T-helper 17 cell (primary cell): ENCODE data around the gene CABP7. TPM values are rescaled to one million over a fixed set of nuclear protein-coding genes. Genes with fewer than 3 reads are reported as not detected.

Experiments used
- ATAC-seq: fragments of 150-1000 bp; cut with Tn5 transposase; 2 replicates; pipeline ENCODE4 v1.10.0; 2021; ENCODE audit warnings: mild to moderate bottlenecking, moderate library complexity
- DNase-seq, 3 donors: peaks; one replicate each; pipeline versions ENCODE4 v3.0.0 to v3.0.0-alpha.2; 2020 to 2021
- H3K9me3 ChIP-seq: one replicate; pipeline ENCODE4 v1.7.0; 2013; ENCODE audit warnings: low read length, mild to moderate bottlenecking; ENCODE audit not compliant: control insufficient read depth, poor library complexity, severe bottlenecking
- H3K27ac Mint-ChIP-seq: one replicate; pipeline ENCODE4 v1.8.0; 2022; ENCODE audit warnings: mild to moderate bottlenecking, moderate library complexity, mixed read lengths
- H3K27me3 Mint-ChIP-seq: one replicate; pipeline ENCODE4 v1.8.0; 2022; ENCODE audit warnings: mixed read lengths
- H3K36me3 Mint-ChIP-seq: one replicate; pipeline ENCODE4 v1.8.0; 2022; ENCODE audit warnings: low read depth, mixed read lengths
- H3K4me1 Mint-ChIP-seq: one replicate; pipeline ENCODE4 v1.8.0; 2022; ENCODE audit warnings: mild to moderate bottlenecking, mixed read lengths
- H3K4me3 Mint-ChIP-seq: one replicate; pipeline ENCODE4 v1.8.0; 2022; ENCODE audit warnings: mild to moderate bottlenecking, moderate library complexity, mixed read lengths
- total RNA-seq, 4 donors: library from RNA in 2 of 4; stranded (reverse) in 2 of 4; gene quantifications; one replicate each; pipeline ENCODE4 v1.2.3 and lab custom pipeline; 2022 to 2026

CABP7 gene
- total RNA-seq (under 1 TPM; 0.32 to 0.39 TPM), total RNA-seq (lab: John Stamatoyannopoulos, UW) (0.08 to 0.12 reads per million in 2 donors)

DNA sequence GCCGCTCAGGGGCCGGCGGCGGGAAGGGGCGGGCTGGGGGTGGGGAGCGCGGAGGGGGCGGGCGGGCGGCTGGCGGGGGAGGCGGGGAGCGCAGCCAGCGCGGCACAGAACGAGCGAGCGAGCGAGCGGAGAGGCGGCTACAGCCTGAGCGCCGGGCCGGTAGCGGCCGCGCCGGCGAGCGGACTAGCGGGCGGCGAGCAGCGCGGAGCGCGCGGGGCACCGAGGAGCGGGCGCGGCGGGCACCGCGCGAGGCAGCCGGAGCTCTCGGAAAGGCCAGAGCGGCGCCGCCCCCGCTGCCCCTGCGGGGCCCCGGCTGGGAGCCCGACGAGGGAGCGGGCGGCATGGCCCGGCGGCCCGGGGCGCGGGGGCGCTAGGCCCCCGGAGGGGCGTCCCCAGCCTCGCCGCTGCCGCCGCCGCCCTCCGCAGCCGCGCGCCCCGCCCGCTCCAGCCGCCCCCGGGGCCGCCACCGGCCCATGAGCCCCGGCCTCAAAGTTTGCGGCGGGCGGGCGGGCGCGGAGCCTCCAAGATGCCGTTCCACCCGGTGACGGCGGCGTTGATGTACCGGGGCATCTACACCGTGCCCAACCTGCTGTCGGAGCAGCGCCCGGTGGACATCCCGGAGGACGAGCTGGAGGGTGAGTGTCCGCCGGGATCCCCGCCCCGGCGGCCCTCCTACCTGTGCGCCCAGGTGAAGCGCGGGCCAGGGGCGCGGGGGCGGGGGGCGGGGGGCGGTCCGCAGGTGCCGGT is at the start of gene CABP7:
Gene CABP7 (plus strand): TSS at position 105 of the 747 bp plus-strand sequence. CDS start 422 bp downstream, at position 527.
- no peak for DNase-seq
- ATAC-seq, result no peak
- peak within 1 kb of the TSS; percentile 69 for H3K4me3 Mint-ChIP-seq

DNA sequence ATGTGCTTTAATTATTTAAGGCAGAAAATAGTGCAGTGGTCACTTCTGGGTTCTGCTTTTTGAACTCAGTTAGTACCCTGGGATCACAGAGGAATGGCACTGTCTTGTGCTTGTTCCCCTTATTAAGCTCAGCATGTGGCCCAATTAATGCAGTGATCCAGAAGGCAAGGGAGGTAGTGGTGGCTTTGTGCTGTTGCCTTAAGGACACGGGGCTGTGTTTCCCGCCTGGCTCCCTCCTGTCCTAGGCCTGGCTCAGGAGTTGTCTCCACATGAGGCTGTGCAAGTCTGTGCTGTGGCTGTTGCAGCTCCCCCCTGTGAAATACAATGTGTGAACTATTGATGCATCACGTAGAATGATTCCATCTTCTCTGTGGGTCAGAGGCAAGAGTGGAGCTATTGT is 49.2 kb upstream of the CABP7 start:
- Mint-ChIP-seq H3K36me3 (peaks cover 10% of the 10 kb centered on the region), H3K27me3 (no peaks in the 10 kb centered on the region), H3K27ac (no peak overlapping the region), H3K4me3 (no peak overlapping the region), H3K4me1 (no peaks in the 10 kb centered on the region)
- H3K9me3 ChIP-seq, result no peaks in the 10 kb centered on the region
- DNase-seq (no peak), ATAC-seq (no peak)

More for the DNA sequence above, at the start of gene CABP7:
- Mint-ChIP-seq H3K36me3 (no peaks in the 10 kb centered on the region), H3K4me1 (peaks cover 4% of the 10 kb centered on the region), H3K27me3 (peaks cover 43% of the 10 kb centered on the region), H3K27ac (no peak within 1 kb of the TSS)
- H3K9me3 ChIP-seq, result no peaks in the 10 kb centered on the region

DNA sequence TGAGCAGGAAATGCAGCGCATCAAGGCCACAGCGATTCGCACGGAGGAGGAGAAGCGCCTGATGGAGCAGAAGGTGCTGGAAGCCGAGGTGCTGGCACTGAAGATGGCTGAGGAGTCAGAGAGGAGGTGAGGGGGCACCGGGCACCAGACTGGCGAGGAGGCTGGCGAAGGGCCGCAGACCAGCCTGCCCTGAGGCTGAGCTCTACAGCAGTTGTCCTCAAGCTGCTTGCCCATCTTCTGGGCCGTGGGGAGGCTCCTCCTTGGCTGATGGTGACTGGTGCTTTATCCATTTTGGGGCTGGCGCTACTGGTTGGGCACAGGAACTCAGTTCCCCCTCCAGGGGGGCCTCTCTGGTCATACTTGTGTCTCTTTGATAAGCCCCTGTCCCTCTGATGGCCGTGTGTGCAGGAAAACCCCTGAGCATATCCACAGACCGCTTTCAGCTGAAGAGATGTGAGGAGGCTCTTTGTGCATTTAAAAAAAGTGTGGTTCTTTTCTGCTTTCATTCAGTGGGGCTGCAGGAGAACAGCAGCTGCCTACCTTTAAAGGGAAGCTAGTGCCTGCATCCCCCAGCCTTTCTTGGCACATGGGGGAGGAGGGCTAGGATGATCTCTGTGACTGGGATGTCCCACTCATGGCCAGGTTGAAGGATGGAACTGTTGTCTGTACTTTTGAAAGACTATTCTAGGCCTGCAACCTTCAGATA is 46.3 kb upstream of the CABP7 start:
- H3K36me3 Mint-ChIP-seq, result peaks cover 12% of the 10 kb centered on the region
- H3K9me3 ChIP-seq, result no peaks in the 10 kb centered on the region
- DNase-seq, result no peak
- H3K27me3 Mint-ChIP-seq, result no peaks in the 10 kb centered on the region
- ATAC-seq, result no peak
- no peak overlapping the region for H3K4me3 Mint-ChIP-seq
- no peak overlapping the region for H3K27ac Mint-ChIP-seq
- no peaks in the 10 kb centered on the region for H3K4me1 Mint-ChIP-seq

DNA sequence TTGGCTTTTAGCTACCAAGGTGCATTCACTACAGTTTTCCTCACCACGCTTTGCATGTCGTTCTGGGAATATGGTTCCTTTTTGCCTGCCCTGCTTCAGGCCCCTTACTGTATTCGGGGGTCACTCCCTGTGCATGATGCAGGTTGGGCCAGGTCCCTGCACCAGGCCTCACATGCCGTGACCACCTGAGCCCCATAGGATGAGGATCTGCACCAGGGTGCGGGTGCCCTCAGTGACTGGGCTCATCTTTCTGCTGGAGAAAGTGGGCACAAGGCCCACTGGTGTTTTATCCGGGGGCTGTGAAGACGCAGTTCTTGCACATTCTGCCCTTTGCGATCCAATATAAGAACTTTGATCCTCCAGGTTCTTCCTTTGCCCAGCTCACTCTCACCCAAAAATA is 45.7 kb upstream of the CABP7 start:
- DNase-seq, result no peak
- no peaks in the 10 kb centered on the region for H3K27me3 Mint-ChIP-seq
- no peaks in the 10 kb centered on the region for H3K9me3 ChIP-seq
- H3K4me3 Mint-ChIP-seq, result no peak overlapping the region
- H3K4me1 Mint-ChIP-seq, result no peaks in the 10 kb centered on the region
- ATAC-seq, result no peak
- no peak overlapping the region for H3K27ac Mint-ChIP-seq
- H3K36me3 Mint-ChIP-seq, result peaks cover 12% of the 10 kb centered on the region

DNA sequence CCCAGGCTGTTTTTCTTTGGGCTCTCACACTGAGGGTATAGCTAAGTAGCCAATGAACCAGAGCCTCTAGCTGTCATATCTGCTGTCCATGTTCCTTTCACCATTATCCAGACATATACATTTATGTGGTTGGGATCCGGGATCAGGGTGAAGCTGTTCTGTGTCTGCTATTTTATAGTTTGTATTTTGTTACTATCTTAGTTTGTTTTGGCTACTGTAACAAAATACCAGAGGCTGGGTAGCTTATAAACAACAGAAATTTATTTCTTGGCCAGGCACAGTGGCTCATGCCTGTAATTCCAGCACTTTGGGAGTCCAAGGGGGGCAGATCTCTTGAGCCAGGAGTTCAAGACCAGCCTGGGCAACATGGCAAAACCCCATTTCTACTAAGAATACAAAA is 40.5 kb upstream of the CABP7 start:
- no peak for DNase-seq
- no peak overlapping the region for H3K27ac Mint-ChIP-seq
- H3K27me3 Mint-ChIP-seq, result no peaks in the 10 kb centered on the region
- H3K4me3 Mint-ChIP-seq, result no peak overlapping the region
- peaks cover 2% of the 10 kb centered on the region for H3K4me1 Mint-ChIP-seq
- H3K9me3 ChIP-seq, result no peaks in the 10 kb centered on the region
- peaks cover 12% of the 10 kb centered on the region for H3K36me3 Mint-ChIP-seq
- ATAC-seq, result no peak

DNA sequence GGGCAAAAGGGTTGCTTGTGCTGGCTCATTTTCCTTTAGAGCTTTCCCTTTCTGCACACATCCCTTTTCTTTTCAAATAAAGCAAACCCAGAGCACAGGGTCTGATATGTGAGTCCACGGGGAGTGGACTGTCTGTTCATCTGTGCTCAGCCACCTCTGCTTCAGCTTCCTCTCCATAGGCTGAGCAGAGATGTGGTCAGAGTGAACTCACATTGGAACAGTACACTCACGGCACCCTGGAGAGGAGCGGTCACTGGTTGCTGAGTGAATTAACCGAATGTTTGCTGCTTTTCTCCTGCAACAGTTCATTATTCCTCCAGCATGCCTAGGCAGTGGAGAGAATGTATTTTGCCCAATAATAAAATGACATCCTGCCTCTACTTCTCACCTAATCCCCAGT is 36.3 kb upstream of the CABP7 start:
- no peaks in the 10 kb centered on the region for H3K27me3 Mint-ChIP-seq
- DNase-seq (no peak), ATAC-seq (no peak)
- peaks cover 2% of the 10 kb centered on the region for H3K36me3 Mint-ChIP-seq
- H3K4me3 Mint-ChIP-seq, result no peak overlapping the region
- H3K27ac Mint-ChIP-seq, result no peak overlapping the region
- H3K9me3 ChIP-seq, result no peaks in the 10 kb centered on the region
- H3K4me1 Mint-ChIP-seq, result peaks cover 2% of the 10 kb centered on the region

DNA sequence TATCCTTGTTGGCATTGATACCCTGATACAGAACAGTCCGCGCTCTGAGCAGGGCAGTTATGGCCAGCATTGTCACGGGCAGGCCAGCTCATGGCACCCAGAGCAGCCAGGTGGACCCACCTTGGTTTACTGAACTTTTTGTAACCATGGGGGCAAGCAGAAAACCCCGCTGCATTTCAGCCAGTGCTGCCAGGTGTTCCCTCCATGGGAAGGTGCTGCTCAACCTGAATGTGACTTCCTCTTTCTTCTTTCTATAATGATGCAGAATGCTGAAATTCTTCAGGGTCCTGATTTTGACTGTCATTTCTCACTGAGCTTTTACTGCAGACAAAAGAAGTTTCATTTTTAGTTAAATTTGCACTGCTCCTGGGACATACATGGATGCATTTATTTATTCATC is 35.6 kb upstream of the CABP7 start:
- H3K4me1 Mint-ChIP-seq, result peaks cover 2% of the 10 kb centered on the region
- no peak overlapping the region for H3K27ac Mint-ChIP-seq
- no peak for ATAC-seq

DNA sequence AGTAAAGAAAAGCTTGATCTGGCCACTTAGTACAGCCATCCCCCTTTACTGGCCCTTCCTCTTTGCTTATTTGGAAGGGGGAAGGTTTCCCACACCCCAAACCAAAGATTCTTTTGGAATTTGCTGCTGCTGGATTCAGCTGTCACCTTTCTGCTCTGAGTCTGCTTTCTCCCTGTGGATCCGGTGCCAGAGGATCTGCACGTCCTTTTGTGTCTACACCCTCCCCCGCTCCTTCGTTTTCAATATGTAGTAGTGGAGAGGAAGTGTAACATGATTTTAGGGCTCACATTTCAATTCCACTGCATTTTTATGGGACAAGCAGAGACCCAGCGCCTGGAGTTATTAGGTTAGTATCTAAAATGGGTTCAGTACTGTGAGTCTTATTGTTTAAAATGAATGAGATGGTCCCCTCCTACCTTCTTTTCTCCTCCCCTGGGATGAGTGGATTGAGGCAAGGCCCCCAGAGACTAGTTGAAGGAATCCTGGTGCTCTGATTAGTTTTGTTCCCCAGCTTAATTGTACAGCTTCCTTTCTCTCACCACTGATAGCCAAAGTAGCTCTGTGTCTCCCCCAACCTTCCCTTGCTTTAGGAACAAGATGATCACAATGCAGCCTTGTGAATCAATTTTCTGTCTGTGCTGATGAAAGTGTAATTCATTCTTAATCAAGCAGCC is 30.5 kb upstream of the CABP7 start:
- H3K36me3 Mint-ChIP-seq, result no peaks in the 10 kb centered on the region
- H3K4me1 Mint-ChIP-seq, result peaks cover 6% of the 10 kb centered on the region
- H3K9me3 ChIP-seq, result no peaks in the 10 kb centered on the region
- no peak overlapping the region for H3K27ac Mint-ChIP-seq
- ATAC-seq, result no peak
- DNase-seq, result no peak
- no peak overlapping the region for H3K4me3 Mint-ChIP-seq
- no peaks in the 10 kb centered on the region for H3K27me3 Mint-ChIP-seq

More for the DNA sequence above, 35.6 kb upstream of the CABP7 start:
- no peaks in the 10 kb centered on the region for H3K27me3 Mint-ChIP-seq
- H3K36me3 Mint-ChIP-seq, result peaks cover 2% of the 10 kb centered on the region
- DNase-seq, result no peak
- H3K9me3 ChIP-seq, result no peaks in the 10 kb centered on the region
- H3K4me3 Mint-ChIP-seq, result no peak overlapping the region

DNA sequence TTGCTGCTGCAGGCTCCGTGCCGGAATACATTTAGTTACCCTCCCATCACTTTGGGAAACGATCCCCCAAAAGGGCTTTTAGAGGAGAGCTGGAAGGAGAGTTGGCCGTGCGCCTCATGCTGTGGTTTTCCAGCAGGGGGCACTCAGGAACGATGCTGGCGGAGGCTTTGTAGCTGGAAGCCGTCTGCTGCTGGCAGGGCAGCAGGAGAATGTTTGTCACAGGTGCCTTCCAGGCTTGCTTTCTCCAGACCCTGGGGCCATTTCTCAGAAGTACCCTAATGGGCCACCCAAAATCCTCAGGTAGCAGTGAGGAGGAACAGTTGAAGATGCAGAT is 30.0 kb upstream of the CABP7 start:
- Mint-ChIP-seq H3K27ac (no peak overlapping the region), H3K4me3 (no peak overlapping the region), H3K27me3 (no peaks in the 10 kb centered on the region), H3K36me3 (no peaks in the 10 kb centered on the region), H3K4me1 (peaks cover 6% of the 10 kb centered on the region)
- ATAC-seq, result no peak
- no peak for DNase-seq
- H3K9me3 ChIP-seq, result no peaks in the 10 kb centered on the region

DNA sequence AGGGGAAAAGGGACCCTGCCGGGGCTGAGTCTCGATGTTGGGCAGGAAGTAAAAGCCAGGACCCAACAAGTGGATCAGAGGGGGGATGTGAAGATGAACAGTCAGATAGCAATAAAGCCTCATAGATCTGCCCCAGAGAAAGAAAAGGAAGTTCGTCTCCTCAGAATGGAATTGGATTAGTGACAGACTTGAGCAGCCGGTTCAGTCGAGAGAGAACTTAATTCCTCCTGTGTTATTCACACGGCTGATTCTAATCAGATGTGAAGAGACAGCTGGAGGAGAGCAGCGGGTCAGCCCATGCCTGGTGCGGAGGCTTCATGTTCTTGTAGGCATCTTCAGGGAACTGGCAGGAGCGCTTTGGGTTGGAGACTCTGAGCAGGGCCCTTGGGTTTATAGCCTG is 29.3 kb upstream of the CABP7 start:
- no peak overlapping the region for H3K4me3 Mint-ChIP-seq
- H3K27me3 Mint-ChIP-seq, result no peaks in the 10 kb centered on the region
- H3K27ac Mint-ChIP-seq, result no peak overlapping the region
- H3K4me1 Mint-ChIP-seq, result peaks cover 6% of the 10 kb centered on the region
- H3K9me3 ChIP-seq, result no peaks in the 10 kb centered on the region
- ATAC-seq, result no peak
- DNase-seq, result no peak
- peaks cover under 1% of the 10 kb centered on the region for H3K36me3 Mint-ChIP-seq

DNA sequence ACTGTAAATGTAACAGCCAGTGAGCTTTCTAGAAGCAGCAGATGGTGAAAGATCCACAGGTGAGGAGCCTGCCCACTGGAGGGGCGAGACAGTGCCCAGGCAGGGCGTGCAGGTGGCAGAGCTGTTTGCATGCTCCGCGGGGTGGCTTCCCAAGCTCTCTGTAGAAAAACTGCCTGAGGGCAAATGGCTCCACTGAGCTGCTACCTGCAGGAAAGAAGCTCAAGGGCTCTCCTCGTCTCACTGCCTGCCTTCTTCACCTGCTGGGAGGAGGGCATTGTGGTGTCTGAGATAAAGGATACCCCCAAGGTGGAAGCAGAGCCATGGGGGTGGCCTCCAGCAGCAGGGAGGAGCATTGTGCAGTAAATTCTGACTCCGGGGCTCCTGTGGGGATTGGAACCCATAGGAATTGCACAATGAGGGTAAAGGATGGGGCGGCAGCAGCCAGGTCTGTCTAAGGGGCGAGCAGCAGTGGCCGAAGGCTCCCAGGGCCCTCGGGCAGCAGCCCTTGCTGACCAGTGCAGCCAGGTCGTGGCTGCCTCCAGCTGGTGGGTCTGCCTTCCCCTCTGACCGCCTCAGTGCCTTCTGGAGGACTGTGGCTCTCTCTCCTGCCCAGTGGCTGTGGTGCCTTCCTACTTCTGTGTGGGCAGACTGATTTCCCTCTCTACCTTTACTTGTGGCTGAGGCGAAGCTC is 28.0 kb upstream of the CABP7 start:
- H3K9me3 ChIP-seq, result no peaks in the 10 kb centered on the region
- Mint-ChIP-seq H3K36me3 (peaks cover 4% of the 10 kb centered on the region), H3K27me3 (no peaks in the 10 kb centered on the region), H3K4me1 (peaks cover 6% of the 10 kb centered on the region), H3K4me3 (no peak overlapping the region), H3K27ac (no peak overlapping the region)
- ATAC-seq, result no peak
- DNase-seq, result no peak

DNA sequence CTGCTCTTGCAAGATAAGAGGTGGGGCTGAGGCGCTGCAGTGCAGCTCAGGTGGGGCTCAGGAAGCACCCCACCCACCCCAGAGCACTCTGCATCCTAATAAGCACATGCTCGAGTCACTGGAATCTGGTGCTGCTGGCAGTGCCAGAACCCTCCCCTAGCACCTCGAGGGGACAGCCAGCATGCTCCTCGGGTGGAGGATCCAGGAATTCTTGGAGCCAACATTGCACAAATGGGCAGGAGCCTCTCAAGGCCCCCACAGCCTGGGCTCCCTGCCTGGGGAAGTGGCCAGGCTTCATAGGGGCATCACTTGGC is 27.5 kb upstream of the CABP7 start:
- no peaks in the 10 kb centered on the region for H3K9me3 ChIP-seq
- H3K27me3 Mint-ChIP-seq, result no peaks in the 10 kb centered on the region
- DNase-seq (no peak), ATAC-seq (no peak)
- no peak overlapping the region for H3K27ac Mint-ChIP-seq
- H3K4me3 Mint-ChIP-seq, result no peak overlapping the region
- H3K4me1 Mint-ChIP-seq, result peaks cover 6% of the 10 kb centered on the region
- H3K36me3 Mint-ChIP-seq, result peaks cover 4% of the 10 kb centered on the region

DNA sequence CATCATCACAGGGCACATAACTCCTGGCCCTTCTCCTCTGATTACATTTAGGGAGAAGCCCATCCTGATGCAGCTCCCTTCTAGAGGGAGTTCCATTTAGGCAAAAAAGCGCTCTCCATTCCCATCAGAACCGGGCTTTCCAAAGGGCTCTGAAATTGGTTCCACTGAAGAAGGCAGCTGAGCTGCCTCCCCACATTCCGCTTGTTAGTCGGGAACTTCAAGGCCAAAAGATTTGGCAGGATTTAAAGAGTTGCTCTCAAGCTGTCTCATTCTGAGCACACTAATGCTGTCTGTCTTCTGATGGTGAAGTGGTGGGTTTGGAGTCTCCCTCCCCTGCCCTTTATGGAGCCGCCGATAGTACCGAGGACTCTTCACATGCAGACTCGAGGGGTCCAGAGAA is 26.6 kb upstream of the CABP7 start:
- DNase-seq (no peak), ATAC-seq (no peak)
- Mint-ChIP-seq H3K27me3 (no peaks in the 10 kb centered on the region), H3K36me3 (peaks cover 4% of the 10 kb centered on the region), H3K4me1 (peaks cover 6% of the 10 kb centered on the region), H3K27ac (no peak overlapping the region), H3K4me3 (no peak overlapping the region)
- H3K9me3 ChIP-seq, result no peaks in the 10 kb centered on the region
